Gastrocnemius medialis (tissue), 4 donors: ENCODE data around the gene VAMP5. TPM values are rescaled to one million over a fixed set of nuclear protein-coding genes. Genes with fewer than 3 reads are reported as not detected.
"Not testable (repeated sequence)": the region's sequence is repeated elsewhere in the genome, so short reads cannot be mapped to it uniquely, and the experiment has no call there.

Experiments
- ATAC-seq, 2 donors: fragments of 150-250 bp; one replicate each; pipeline ENCODE4 v1.9.1; 2016
- DNase-seq, 2 donors: peaks; one replicate each; pipeline ENCODE4 v3.0.0-alpha.2; 2019
- H3K27ac ChIP-seq, 4 donors: fragments of 200-600 bp; sonication (generic); 1 replicate in 1 of 4; 2 replicates in 3 of 4; pipeline ENCODE4 v1.5.1; 2016 to 2018; ENCODE audit warnings: mild to moderate bottlenecking in 2 of 4, moderate library complexity in 1 of 4
- H3K27me3 ChIP-seq, 3 donors: fragments of 200-600 bp; sonication (generic) in 2 of 3; 1 replicate in 1 of 3; 2 replicates in 2 of 3; pipeline versions ENCODE4 v1.5.1 to v1.6.0; 2016 to 2019; ENCODE audit warnings: mild to moderate bottlenecking in 1 of 3, moderate library complexity in 1 of 3
- H3K36me3 ChIP-seq, 2 donors: fragments of 200-600 bp; sonication (generic) in 1 of 2; one replicate each; pipeline ENCODE4 v1.5.1; 2017 to 2018
- H3K4me1 ChIP-seq, 2 donors: fragments of 200-600 bp; sonication (generic) in 1 of 2; one replicate each; pipeline ENCODE4 v1.5.1; 2016 to 2017; ENCODE audit warnings: mild to moderate bottlenecking in 2 of 2
- H3K4me3 ChIP-seq, 4 donors: fragments of 200-600 bp; sonication (generic) in 3 of 4; 1 replicate in 1 of 4; 2 replicates in 3 of 4; pipeline ENCODE4 v1.5.1; 2016 to 2019; ENCODE audit warnings: mild to moderate bottlenecking in 2 of 4
- H3K9me3 ChIP-seq, 3 donors: fragments of 200-600 bp; sonication (generic) in 2 of 3; 1 replicate in 1 of 3; 2 replicates in 2 of 3; pipeline ENCODE4 v1.5.1; 2016 to 2019
- POLR2A ChIP-seq, 2 donors: fragments of 450-650 bp; IDR thresholded peaks; one replicate each; pipeline ENCODE4 v1.6.1; 2017; ENCODE audit warnings: antibody characterized with exemption in 2 of 2, mild to moderate bottlenecking in 2 of 2, moderate library complexity in 2 of 2
- in situ Hi-C, 4 donors: fragments of 200-750 bp; cut with MboI; loops; one replicate each; pipeline versions ENCODE4 v1.15.0 to v1.8.0; 2017; ENCODE audit warnings: low sequenced_read_pairs in 4 of 4
- intact Hi-C: fragments of 100-400 bp; cut with DNase I; formaldehyde crosslinking; loops from one replicate; pipeline ENCODE4 v1.15.1; 2023; ENCODE audit warnings: low total_unique reads
- total RNA-seq, 4 donors: library from RNA; depleted of rRNA; stranded (reverse); fragments of >200 nt; gene quantifications; one replicate each; pipeline versions ENCODE4 v1.1.0 to v1.2.3, GENCODE V29; 2016
- TF ChIP-seq, protein P1 (sequence below), 5 experiments: fragments of 450-650 bp in 3 of 5; fragments of 200-600 bp in 2 of 5; sonication (generic) in 2 of 5; IDR thresholded peaks in 4 of 5; conservative IDR thresholded peaks in 1 of 5; 1 replicate in 4 of 5; 2 replicates in 1 of 5; pipeline ENCODE4 v1.5.1; 2016 to 2019; ENCODE audit warnings: antibody characterized with exemption in 5 of 5, mild to moderate bottlenecking in 3 of 5, moderate library complexity in 3 of 5

The VAMP5 gene
- total RNA-seq, 4 donors from 2014 or later: 19.9 to 47.0 (median 36.9) TPM

DNA sequence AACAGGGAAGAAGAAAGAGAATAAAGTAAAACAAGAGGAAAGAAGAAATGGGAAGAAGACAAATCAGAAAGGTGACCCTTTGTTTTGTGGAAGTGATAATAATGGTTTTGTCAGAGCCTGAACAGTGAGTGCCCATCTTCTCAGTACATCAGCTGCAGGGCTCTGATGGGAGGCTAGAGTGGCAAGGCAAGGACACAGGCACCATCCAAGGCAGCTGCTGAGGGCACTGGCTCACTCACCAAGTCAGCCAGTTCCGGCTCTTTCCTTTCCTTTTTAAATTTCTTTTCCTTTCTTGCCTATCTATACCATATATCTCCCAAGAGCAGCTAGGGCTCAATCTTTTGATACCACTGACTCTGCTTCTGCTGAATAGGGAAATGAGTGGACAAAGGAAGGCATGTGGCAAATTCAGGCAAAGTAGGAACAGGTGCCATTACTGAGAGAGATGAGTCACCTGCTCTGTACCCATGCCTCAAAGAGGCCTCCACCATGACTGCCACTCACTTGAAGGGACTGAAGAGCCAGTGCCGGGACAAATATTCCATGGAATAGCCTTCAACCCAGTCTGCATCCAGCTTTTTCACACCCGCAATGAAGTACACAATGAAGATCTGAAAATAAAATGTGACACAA, 29.1 kb upstream of the VAMP5 start:
- peak overlapping the region; percentile 25 to 54 (median 45) for H3K27ac ChIP-seq
- no peaks in the 10 kb centered on the region for H3K9me3 ChIP-seq
- TF ChIP-seq POLR2A (IDR thresholded peaks at IDR 0.05): no peak
- TF ChIP-seq, protein P1, sequence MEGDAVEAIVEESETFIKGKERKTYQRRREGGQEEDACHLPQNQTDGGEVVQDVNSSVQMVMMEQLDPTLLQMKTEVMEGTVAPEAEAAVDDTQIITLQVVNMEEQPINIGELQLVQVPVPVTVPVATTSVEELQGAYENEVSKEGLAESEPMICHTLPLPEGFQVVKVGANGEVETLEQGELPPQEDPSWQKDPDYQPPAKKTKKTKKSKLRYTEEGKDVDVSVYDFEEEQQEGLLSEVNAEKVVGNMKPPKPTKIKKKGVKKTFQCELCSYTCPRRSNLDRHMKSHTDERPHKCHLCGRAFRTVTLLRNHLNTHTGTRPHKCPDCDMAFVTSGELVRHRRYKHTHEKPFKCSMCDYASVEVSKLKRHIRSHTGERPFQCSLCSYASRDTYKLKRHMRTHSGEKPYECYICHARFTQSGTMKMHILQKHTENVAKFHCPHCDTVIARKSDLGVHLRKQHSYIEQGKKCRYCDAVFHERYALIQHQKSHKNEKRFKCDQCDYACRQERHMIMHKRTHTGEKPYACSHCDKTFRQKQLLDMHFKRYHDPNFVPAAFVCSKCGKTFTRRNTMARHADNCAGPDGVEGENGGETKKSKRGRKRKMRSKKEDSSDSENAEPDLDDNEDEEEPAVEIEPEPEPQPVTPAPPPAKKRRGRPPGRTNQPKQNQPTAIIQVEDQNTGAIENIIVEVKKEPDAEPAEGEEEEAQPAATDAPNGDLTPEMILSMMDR (IDR thresholded peaks at IDR 0.05 in 4 of 5, conservative IDR thresholded peaks at IDR 0.05 in 1 of 5): no peak
- peaks cover 10 to 11% of the 10 kb centered on the region in 2 donors for H3K4me1 ChIP-seq
- DNase-seq (no peak), ATAC-seq (peak in 1 of 2 donors; percentile 30)
- peaks cover 0 to 51% of the 10 kb centered on the region in 2 donors for H3K36me3 ChIP-seq
- intact Hi-C loops (no loop called here), in situ Hi-C loops (loop anchor here in 3 of 4 donors (5.0 kb wide), 1 partner anchor 133 kb away; no protein-coding TSS in a partner anchor)
- no peaks in the 10 kb centered on the region for H3K27me3 ChIP-seq
- no peak overlapping the region for H3K4me3 ChIP-seq

DNA sequence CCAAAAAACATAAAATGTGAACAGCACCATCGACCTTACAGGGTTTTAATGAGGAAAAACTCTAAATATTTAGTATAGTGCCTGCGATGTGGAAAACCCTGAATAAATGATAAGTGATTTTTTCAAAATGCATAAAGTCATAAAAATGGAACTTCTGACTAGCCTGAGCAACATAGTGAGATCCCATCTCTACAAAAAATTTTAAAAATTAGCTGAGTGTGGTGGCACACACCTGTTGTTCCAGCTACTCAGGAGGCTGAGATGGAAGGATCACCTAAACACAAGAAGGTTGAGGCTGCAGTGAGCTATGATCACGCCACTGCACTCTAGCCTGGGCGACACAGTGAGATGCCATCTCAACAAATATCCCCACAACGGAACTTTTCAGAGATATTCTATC, 27.1 kb upstream of the VAMP5 start:
- Histone ChIP-seq H3K27me3 (no peaks in the 10 kb centered on the region), H3K4me1 (peaks cover 18 to 22% of the 10 kb centered on the region in 2 donors), H3K27ac (no peak overlapping the region), H3K36me3 (peaks cover 0 to 51% of the 10 kb centered on the region in 2 donors), H3K4me3 (no peak overlapping the region), H3K9me3 (no peaks in the 10 kb centered on the region)
- no peak for ATAC-seq
- intact Hi-C loops: no loop called here
- in situ Hi-C loops: loop anchor here in 1 of 4 donors (5.0 kb wide), 1 partner anchor 135 kb away; no protein-coding TSS in a partner anchor
- DNase-seq: no peak
- TF ChIP-seq POLR2A (IDR thresholded peaks at IDR 0.05): no peak
- TF ChIP-seq, protein P1 (IDR thresholded peaks at IDR 0.05 in 4 of 5, conservative IDR thresholded peaks at IDR 0.05 in 1 of 5): no peak

DNA sequence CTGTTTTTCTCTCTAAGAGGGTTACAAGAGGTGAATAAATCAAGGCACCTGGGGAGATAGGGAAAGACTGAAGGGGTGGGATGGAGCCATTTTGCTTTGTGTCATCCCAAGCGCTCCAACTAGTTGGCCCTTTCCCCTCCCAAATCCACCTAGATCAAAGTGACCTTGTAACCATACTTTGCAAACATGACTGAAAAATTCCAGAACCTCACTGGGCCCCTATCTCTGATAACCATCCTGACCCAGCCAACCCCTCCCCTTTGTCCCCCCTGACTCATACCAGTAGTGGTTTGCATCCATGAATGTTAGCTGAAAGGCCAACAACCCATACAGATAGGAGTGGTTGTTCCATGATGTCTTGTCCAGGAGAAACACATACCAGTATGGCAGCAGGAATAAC, 26.1 kb upstream of the VAMP5 start:
- TF ChIP-seq, protein P1 (IDR thresholded peaks at IDR 0.05 in 4 of 5, conservative IDR thresholded peaks at IDR 0.05 in 1 of 5): no peak
- TF ChIP-seq POLR2A (IDR thresholded peaks at IDR 0.05): no peak
- intact Hi-C loops: no loop called here
- in situ Hi-C loops: loop anchor here in 1 of 4 donors (5.0 kb wide), 1 partner anchor 136 kb away; no protein-coding TSS in a partner anchor
- Histone ChIP-seq H3K4me1 (peaks cover 22 to 24% of the 10 kb centered on the region in 2 donors), H3K27ac (no peak overlapping the region), H3K36me3 (peaks cover 0 to 42% of the 10 kb centered on the region in 2 donors), H3K4me3 (no peak overlapping the region), H3K27me3 (no peaks in the 10 kb centered on the region), H3K9me3 (no peaks in the 10 kb centered on the region)
- ATAC-seq (no peak), DNase-seq (no peak)

DNA sequence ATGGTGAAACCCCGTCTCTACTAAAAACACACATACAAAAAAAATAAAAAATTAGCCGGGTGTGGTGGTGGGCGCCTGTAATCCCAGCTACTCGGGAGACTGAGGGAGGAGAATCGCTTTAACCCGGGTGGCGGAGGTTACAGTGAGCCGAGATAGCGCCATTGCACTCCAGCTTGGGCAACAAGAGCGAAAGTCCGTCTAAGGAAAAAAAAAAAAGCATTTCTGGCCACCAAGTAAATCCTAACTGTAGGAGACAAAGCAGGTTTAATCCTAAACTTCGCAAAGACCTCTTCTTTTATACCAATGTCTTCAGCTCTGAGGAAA, 23.9 kb upstream of the VAMP5 start:
- H3K36me3 ChIP-seq: peaks cover 0 to 22% of the 10 kb centered on the region in 2 donors
- peak overlapping the region; percentile 69 to 93 (median 90) for H3K4me3 ChIP-seq
- ATAC-seq, H3K9me3 ChIP-seq, in situ Hi-C loops, H3K27me3 ChIP-seq, DNase-seq: not testable (repeated sequence)
- peak overlapping the region in 3 of 4 donors; percentile 91 to 95 (median 91) for H3K27ac ChIP-seq
- H3K4me1 ChIP-seq: peaks cover 22 to 24% of the 10 kb centered on the region in 2 donors
- intact Hi-C loops: loop anchor here (5.0 kb wide), 1 partner anchor 42 kb away; the partner anchor contains the start of gene TMEM150A

DNA sequence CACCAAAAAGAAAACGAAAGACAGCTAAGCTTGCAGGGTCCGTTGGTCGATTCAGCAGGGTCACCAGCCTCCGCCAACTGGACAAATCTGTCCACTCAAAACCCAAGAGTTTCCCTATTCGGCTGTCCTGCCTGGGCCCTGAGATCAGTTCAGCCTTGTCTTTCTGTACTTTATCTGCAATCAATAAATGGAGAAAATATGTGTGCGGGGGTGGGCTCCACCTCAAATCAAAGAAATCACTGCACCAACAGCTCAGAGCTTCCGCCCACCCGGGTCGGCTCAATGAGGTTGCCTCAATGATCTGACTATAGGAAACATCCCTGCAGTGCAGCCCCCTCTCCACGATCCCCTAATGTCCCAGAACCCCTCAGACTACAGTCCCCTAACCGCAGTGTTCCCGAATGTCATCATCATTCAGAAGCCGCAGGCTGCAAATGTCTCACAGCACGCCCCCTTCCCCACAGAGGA, 23.4 kb upstream of the VAMP5 start:
- DNase-seq: no peak

More for the DNA sequence above, 23.4 kb upstream of the VAMP5 start:
- no peaks in the 10 kb centered on the region for H3K9me3 ChIP-seq
- H3K27ac ChIP-seq: peak overlapping the region; percentile 91 to 95 (median 93)
- H3K27me3 ChIP-seq: no peaks in the 10 kb centered on the region
- intact Hi-C loops (loop anchor here (5.0 kb wide), 1 partner anchor 41 kb away; the partner anchor contains the start of gene TMEM150A), in situ Hi-C loops (no loop called here)
- peaks cover 22 to 24% of the 10 kb centered on the region in 2 donors for H3K4me1 ChIP-seq
- H3K4me3 ChIP-seq: peak overlapping the region; percentile 69 to 93 (median 90)
- H3K36me3 ChIP-seq: peaks cover 0 to 20% of the 10 kb centered on the region in 2 donors
- ATAC-seq: peak in 1 of 2 donors; percentile 16
- TF ChIP-seq, protein P1 (IDR thresholded peaks at IDR 0.05 in 4 of 5, conservative IDR thresholded peaks at IDR 0.05 in 1 of 5): no peak
- TF ChIP-seq POLR2A (IDR thresholded peaks at IDR 0.05): no peak
